Measurements from ENCODE around the gene CRTC3.
A peak's percentile ranks its signal among the peaks of the same experiment; 100 is the strongest.

Gene CRTC3

GRCh38 chr15:90564051-90564450, 34.3 kb downstream of the CRTC3 start:
- peak; percentile 83 for DNase-seq

- no peak for DNase-seq
Measured at GRCh38 chr15:90564590-90564989, 34.9 kb downstream of the CRTC3 start.

- peak; percentile 34 for DNase-seq
Measured at GRCh38 chr15:90565866-90566265, 36.1 kb downstream of the CRTC3 start.

GRCh38 chr15:90570643-90571042, 40.9 kb downstream of the CRTC3 start:
- DNase-seq = no peak

GRCh38 chr15:90571063-90571541, 41.4 kb downstream of the CRTC3 start:
- DNase-seq = peak; percentile 90

GRCh38 chr15:90572893-90573292, 43.2 kb downstream of the CRTC3 start:
- DNase-seq = no peak

- no peak for DNase-seq
Measured at GRCh38 chr15:90576711-90577389, 47.1 kb downstream of the CRTC3 start.

GRCh38 chr15:90579213-90579612, 49.5 kb downstream of the CRTC3 start:
- DNase-seq = peak; percentile 25

GRCh38 chr15:90580099-90580498, 50.4 kb downstream of the CRTC3 start:
- DNase-seq = no peak

GRCh38 chr15:90580541-90580940, 50.8 kb downstream of the CRTC3 start:
- no peak for DNase-seq

- no peak for DNase-seq
Measured at GRCh38 chr15:90580946-90581345, 51.2 kb downstream of the CRTC3 start.

GRCh38 chr15:90581771-90582352, 52.1 kb downstream of the CRTC3 start:
- no peak for DNase-seq

GRCh38 chr15:90582553-90582952, 52.8 kb downstream of the CRTC3 start:
- DNase-seq = no peak

- DNase-seq = no peak
Measured at GRCh38 chr15:90583471-90584252, 53.9 kb downstream of the CRTC3 start.

- DNase-seq = no peak
Measured at GRCh38 chr15:90584841-90585240, 55.1 kb downstream of the CRTC3 start.

GRCh38 chr15:90585863-90586262, 56.1 kb downstream of the CRTC3 start:
- DNase-seq = no peak

- DNase-seq = no peak
Measured at GRCh38 chr15:90586948-90587347, 57.2 kb downstream of the CRTC3 start.

- peak; percentile 20 for DNase-seq
Measured at GRCh38 chr15:90588427-90588826, 58.7 kb downstream of the CRTC3 start.

GRCh38 chr15:90591524-90591923, 61.8 kb downstream of the CRTC3 start:
- DNase-seq = no peak

- peak; percentile 46 for DNase-seq
Measured at GRCh38 chr15:90592131-90592881, 62.6 kb downstream of the CRTC3 start.

GRCh38 chr15:90593499-90594158, 63.9 kb downstream of the CRTC3 start:
- DNase-seq = no peak

GRCh38 chr15:90594301-90594738, 64.6 kb downstream of the CRTC3 start:
- peak; percentile 90 for DNase-seq

GRCh38 chr15:90595763-90596155, 66.0 kb downstream of the CRTC3 start:
- DNase-seq = no peak
